T follicular helper cell (primary cell): ENCODE data around the gene SYNDIG1.

Source experiments
- DNase-seq: peaks from one replicate; pipeline ENCODE4 v3.0.0-alpha.2; 2020; ENCODE audit warnings: low read depth

SYNDIG1 gene

DNA sequence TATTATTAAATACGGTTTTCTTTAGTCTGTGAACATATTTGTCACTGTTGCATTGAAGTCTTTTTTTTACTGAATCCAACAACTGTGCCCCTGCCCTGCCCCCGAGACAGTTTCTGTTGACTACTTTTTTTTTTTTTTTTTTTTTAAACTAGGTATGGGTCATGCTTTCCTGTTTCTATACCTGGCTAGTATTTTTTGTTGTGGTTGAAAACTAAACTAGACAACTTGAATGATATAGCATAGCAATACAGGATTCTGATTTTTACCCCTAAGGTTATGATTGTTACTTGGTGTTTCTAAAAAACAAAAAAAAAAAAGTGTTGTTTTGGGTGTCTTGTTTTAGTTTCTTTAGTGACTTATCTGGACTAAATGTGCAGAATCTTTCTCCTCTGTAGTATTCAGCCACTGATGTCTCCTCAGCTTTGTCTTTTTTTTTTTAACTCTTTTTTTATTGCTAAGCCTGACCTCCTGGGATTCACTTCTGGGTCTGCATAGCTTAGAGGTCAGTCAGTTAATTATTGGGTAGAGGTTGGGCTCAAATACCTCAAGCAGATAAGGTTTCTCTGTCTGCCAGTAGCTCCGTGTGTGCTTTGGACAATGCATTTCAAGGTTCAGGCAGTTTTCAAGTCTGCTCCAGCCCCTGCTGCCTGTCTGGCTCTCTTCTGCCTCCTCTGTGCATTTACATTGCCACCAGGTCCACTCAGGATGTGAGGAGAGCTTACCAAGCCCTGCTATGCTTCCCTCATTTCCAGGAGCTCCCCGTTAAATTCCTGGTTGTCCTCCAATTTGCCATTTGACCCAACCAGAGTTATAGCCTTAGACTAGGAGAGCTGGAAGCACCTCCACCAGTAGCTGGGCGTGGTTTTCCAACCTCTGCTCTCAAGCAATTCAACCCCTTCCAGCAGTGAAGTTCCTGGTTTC, 91.4 kb downstream of the SYNDIG1 start:
- no peak for DNase-seq

DNA sequence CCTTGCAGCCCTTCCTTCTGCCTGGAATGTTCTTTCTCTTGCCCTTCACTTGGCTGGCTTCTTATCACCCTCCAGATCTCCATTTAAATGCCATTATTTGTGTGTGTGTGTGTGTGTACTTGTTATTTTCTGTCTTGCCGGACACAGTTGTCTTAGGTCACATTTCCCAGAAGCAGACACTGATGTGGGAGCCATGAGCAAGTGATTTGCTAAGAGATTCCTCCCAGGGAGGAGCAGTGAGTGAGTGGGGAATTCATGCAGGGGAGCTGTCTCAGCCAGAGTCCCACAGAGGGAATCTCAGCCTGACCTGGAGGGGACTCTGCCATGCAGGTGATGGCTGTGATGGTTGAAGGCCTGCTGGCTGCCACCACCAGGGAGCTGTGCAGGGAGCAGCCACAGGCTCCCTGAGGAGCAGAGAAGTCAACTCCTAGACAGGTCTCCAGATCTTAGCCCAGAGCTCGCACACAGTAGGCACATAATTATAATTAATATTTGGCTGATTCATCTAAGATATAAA, 96.5 kb downstream of the SYNDIG1 start:
- no peak for DNase-seq

DNA sequence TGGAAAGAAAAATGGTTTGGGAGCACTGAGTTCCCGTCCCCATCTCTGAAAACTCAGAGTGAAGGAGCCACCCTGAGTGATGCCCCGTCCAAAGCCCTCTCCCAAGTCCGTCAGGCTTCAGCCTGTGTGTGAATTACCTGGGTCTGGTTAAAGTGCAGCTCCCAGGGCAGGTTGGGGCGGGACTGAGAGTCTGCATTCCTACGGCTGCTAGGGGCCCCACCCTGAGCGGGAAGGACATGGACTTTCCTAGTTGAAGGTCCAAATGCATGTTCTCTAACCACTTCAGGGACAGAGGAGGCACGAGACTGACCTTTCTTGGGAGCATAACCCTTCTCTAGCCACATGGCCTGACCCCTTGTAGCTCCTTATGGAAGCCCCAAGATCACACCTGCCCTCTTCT, 97.2 kb downstream of the SYNDIG1 start:
- DNase-seq, result no peak

DNA sequence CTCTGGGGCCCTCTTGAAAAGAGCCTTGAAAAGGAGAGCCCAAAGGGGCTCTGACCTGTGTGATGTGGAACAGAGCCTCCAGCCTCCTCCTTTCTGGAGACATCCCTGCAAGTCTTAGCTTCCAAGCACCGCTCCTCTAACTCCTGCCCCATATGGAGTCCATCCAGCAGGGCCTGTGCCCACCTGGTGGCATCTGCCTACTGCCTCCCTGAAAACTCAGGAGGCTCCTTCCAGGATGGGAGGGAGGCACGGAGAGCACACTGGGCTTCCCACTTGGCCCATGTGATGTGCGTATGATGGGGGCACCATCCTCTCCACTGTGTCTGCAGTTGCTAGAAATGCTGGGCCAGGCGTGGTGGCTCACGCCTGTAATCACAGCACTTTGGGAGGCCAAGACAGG, 98.1 kb downstream of the SYNDIG1 start:
- DNase-seq, result no peak

DNA sequence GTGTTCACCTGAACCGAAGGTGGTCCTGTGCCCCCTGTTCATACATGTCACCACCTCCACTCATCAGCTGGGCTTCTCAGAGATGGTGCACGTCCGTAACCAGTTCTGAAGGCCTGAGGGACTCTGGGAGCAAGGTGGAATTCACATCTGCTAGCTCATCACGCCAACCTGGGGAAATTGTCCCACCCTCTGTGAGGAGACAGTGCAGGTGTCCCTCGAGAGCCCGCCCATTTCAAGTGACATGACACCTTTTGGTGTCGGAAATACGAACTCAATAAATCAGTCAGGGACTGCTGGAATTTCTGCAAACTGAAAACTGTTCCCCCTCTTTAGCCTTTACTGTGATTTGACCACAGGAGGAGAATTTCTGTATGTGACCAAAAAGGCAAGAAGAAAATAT, 99.4 kb downstream of the SYNDIG1 start:
- no peak for DNase-seq

DNA sequence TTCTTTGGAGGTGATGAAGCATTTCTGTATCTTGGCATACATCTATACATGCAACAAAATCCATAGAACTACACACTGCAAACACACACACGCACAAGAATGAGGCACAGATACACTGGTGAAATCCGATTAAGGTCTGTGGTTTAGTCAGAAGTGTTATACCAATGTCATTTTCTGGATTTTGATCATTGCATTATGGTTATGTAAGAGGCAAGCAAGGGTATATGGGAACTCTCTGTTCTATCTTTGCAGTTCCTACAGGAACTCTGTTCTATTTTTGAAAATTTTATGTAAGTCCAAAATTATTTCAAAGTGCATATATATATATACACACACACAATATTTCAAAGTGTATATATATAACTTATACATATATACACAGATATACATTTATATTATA, 101.7 kb downstream of the SYNDIG1 start:
- no peak for DNase-seq

DNA sequence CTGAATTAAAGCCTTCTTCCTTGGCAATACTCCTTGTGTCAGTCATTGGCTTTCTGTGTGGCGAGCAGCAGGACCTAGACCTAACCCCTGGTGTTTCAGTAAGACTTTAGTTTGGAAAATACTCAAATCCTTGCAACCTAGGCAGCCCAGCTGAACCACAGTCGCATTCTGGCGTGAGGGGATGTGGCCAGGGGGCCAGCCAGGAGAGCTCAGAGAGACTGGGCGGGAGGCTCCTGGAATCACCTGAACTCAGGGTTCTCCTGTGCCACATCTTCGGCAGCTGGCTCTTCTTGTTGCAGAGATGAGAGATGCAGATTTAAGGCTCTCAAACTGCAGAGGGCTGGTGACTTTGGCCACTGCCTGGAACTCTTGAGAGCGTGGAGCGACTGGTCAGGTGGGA, 102.7 kb downstream of the SYNDIG1 start:
- no peak for DNase-seq

DNA sequence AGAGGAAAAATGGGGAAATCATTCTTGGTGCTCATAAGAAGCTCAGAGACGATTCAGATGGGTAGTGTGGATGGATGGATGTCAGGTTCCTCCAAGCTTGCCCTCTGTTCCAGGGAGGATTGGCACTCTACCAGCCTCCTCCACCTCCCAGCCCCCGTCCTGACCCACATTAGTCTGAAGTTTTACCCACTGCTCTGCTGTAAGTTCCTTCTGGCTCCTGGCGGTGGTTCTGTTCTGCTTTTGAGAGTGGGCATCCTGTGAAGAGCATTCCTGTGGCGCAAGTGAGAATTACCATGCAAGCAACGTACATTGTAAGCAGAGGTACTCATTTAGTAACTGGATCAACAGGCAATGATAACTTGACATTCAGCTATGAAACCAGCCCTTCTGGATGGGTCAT, 103.4 kb downstream of the SYNDIG1 start:
- DNase-seq, result no peak

DNA sequence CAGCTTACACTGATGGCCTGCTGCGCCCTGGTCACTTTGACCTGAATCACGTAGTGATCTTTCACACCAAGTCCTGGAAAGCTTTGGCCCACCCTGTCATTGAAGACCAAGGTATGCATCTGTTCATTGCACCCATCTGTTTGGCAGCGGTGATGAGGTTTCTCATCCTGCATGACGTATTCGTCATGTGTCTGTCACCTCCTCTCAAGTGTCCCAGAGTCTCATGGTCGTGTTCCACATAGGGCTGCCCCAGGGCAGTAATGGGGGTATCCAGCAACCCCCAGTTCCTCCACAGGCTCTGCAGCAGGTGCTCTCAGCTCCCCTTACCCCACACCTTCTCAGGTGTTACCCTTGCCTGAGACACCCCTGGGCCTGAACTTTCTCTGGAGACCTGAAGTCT, 104.1 kb downstream of the SYNDIG1 start:
- no peak for DNase-seq

DNA sequence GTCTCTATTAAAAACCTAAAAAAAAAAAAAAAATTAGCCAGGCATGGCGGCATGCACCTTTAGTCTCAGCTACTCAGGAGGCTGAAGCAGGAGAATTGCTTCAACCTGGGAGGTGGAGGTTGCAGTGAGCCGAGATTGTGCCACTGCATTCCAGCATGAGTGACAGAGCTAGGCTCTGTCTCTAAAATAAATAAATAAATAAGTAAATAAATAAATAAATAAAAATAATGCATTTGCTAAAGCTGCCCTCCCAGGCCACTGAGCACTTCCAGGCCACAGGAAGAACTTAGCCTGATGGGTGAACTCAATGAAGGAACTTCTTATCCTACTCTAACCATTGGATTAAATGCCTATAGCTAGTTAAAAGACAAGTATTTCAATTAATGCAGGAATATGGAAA, 104.9 kb downstream of the SYNDIG1 start:
- no peak for DNase-seq

DNA sequence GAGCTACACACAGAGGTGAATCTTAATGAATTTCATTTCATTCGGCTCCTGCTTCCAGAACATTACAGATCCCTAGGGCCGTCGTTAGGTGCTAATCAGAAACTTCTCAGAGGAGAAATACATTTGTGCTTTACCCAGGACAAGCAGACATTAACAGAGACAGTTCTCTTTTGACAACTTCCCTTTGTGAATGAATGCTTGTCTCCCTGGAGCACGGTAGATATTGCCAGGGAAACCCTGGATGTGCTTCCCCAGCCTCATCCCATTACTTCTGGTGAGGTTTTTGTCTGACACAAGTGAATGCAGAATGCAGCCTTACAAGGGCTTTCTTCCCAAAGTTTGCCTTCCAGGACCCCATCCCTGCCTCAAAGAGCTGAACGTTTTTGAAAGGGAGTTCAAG, 105.4 kb downstream of the SYNDIG1 start:
- no peak for DNase-seq

DNA sequence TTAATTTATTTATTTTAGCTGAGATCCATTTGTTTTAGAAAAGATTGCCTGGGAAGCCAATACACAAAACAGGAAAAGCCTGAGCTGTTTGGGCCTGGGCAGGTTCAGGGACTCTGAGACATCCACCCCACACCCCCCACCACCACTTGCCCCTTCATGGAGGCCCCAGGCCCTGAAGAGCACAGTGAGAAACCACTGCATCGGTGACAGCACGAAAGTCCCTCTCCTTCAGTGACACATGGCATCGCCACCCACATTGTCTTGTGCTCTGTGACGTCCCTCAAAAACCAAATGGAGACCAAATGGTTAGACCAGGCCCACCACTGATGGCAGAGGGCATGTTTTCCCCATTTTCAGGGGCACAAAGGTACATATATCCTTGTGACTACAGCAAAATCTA, 106.4 kb downstream of the SYNDIG1 start:
- DNase-seq, result no peak

DNA sequence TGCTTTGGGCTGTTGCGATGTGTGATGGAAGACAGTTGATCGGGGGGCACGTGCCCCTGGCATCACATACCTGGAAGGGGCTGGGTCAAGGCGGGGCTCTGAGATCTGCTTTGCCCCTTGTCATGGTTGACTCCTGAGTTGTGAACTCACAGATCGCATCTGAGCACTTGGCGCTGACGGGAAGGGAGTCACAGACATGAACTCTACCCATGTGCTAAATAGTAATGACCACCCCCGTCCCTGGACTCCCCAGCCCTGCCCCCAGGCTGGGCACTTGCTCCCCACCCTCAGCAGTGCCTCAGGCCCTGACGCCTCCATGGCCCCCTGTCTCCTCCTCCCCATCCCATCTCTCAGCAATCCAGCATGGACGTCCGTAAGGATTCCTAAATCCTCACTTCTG, 107.0 kb downstream of the SYNDIG1 start:
- DNase-seq, result no peak

DNA sequence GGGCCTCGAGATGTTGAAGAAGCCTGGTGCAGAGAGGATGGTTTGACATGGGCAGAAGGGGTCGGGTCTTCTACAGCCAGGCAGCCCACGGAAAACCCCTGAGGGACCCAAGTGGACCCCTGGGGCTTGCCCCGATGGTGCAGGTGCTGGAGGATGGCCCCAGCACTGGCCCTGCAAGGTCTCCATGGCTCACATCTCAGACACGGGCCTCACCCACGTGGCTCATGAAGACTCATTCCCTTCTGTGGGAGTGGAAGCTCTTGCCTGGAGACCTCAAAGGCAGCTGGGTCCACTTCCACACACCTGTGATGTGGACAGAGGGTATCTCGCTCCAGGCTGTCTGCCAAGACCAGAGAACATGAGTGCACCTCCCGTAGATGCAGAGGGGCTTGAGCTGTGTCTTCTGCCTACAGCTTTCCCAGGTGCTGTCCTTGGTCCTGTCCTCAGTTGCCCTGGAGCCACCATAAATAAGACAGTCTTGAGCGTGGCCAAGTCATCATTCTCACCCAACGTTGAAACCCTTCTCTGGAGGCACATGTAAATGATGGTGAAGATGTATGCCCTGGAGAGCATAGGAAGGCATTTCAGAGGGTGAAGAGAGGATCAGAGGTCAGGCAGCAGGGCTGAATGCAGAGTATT, 108.0 kb downstream of the SYNDIG1 start:
- no peak for DNase-seq

DNA sequence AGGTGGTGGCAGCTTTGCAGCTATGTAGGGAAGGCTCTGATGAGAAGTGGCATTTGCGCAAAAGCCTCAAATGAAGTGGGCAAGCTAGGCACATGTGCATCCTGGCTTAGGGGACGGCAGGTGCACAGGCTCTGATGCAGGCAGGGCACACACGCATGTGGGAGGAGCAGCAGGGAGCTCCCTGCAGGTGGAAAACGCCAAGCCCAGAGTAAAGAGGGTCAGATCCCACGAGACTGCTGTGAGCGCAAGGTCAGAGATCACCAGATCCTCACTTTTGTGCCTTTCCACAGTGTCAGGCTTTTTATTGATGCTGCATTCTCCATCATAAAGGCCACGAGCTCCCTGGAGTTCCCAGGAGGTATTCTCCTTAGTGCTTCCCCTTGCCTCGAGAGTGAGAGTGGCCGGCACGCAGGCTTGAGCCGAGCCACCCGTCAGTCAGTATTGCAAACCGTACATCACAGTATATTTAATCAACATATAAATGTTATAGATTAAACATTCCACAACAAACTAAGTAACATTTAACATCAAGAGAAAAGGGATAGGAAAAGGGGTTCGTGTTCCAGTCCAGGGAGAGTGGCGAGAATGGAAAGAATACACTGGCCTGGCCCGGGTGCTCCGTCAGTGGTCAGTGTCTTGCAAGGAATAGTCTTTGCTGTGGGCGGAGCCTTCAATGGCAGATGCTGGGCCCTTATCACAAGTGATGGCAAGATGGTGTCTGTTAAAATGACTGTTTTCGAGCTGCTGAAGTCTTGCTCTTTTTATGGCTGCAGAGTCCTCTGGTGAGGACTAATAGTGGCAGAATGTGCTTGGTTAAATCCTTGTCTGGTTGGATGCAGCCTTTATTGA, 109.4 kb downstream of the SYNDIG1 start:
- no peak for DNase-seq

DNA sequence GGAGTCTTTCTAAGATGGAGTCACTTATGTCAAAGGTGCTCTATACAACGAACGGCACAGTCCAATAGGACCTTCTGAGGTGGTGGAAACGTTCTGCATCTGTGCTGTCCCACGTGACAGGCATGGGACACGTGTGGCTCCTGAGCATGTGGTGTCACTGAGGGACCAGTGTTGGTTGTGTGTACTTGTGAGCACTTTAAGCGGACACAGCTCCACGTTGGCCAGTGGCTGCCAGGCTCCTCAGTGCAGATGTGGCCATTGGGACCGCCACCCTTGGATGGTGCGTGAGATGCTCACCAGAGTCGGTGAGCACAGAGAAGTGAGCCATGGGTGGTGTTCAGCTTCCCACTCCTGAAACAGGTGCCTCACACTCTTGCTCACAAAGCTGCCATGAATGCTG, 110.0 kb downstream of the SYNDIG1 start:
- DNase-seq, result no peak

DNA sequence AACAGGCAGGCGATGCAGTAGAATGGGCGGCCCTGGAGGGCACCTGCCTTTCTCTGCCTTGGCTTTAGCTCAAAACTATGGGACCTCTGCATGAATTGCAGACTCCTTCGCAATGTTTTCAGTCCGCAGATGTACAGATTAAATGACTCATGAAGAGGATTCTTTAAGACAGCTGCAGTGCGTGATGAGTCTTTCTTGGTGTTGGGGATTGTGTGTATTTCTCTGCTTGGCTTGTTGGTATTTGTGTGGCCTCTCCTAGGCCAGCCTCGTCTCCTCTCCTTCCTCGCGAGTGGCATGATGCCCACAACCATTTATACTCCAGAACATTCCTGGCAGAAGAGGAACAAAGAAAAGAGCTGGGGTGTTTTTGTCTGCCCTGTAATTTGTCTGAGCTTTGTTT, 110.6 kb downstream of the SYNDIG1 start:
- no peak for DNase-seq

DNA sequence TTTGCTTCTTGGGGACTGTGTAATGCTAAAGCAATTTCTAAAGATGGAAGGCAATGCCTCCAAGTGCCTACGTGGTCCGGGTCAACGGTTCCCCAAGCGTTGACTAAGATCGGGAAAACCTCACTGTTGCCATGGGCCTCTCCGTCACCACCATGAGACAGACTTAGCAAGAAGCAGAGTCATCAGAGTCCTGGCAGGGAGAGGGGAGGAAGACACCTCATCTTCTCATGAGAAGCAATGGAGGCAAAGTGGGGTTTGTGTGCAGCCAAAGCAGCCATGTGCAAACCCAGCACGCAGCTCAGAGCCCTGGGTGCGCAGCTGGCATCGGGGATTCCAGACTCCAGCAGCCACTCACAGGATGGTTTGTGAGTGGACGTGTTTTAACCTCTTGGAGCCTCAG, 111.4 kb downstream of the SYNDIG1 start:
- DNase-seq, result no peak

DNA sequence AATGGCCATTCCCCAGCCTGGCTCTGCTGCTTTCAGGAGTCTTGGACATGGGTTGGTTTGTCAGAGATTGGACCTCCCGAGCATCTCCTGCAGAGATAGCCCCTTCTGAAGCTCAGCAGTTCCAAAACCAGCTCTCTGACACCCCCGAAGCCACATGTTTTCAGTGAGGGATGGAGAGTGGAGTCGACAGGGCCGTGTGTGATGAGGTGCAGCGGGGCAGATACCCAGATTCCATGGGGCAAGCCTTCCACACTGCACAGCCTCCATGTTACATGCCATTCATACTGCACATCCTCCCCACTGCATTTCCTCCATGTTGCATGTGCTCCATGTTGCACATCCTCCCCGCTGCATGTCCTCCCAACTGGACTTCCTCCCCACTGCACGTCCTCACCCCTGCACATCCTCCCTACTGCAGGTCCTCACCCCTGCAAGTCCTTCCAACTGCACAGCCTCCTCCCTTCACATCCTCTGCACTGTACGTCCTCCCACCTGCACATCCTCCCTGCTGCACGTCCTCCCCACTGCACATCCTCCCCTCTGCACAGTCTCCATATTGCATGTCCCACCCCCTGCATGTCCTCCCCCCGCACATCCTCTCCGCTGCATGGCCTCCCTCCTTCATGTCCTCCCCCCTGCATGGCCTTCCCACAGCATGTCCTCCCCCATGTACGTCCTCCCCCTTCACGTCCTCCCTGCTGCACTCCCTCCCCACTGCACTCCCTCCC, 112.2 kb downstream of the SYNDIG1 start:
- DNase-seq, result no peak

DNA sequence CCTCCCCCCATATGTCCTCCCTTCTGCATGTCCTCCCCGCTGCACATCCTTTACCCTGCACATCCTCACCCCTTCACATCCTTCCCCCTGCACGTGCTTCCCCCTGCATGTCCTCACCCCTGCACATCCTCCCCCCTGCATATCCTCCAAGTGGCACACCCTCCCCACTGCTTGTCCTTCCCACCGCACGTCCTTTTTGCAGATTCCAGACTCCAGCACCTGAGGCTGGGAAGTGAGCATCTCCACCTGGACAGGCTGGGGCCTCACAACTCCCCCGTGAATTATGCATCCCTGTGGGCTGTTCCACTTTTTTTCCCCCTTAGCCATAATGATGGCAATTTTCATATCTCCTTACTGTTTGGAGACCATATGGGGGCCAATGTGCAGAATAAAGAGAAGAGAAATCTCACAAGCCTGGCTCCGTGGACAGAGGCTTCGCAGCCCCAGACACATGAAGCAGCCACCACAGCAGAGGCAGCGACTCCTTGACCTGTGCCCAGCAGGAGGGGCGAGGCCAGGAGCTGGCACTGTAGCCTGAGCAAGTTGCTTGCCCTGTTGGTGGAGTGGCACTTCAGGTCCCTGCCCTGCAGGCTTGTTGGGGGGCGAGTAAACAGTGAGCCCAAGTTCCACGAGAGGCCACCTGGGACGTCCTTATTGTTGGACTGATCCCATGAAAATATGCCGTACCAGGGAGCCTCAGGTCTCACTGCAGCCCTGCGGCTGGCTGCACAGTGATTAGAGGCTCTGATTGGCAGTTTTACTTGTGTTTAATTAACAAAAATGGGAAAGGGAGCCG, 113.1 kb downstream of the SYNDIG1 start:
- DNase-seq, result no peak
